ENCODE measurements around the gene KDM3B.
A peak's percentile ranks its signal among the peaks of the same experiment; 100 is the strongest.

The KDM3B gene

GRCh38 chr5:138450971-138451370 is 98.5 kb downstream of the KDM3B start:
- no peak for DNase-seq

- DNase-seq, result no peak
These were observed 100.2 kb downstream of the KDM3B start for GRCh38 chr5:138452720-138453119.

GRCh38 chr5:138453590-138453989 is 101.1 kb downstream of the KDM3B start:
- DNase-seq, result no peak

- DNase-seq, result no peak
These were observed 101.6 kb downstream of the KDM3B start for GRCh38 chr5:138454121-138454520.

GRCh38 chr5:138455232-138455930 is 102.9 kb downstream of the KDM3B start:
- DNase-seq, result no peak

GRCh38 chr5:138457531-138458275 is 105.2 kb downstream of the KDM3B start:
- DNase-seq, result no peak

GRCh38 chr5:138458384-138458783 is 105.9 kb downstream of the KDM3B start:
- no peak for DNase-seq

- DNase-seq, result no peak
These were observed 106.4 kb downstream of the KDM3B start for GRCh38 chr5:138458856-138459255.

GRCh38 chr5:138459311-138459933 is 106.9 kb downstream of the KDM3B start:
- peak; percentile 76 to 79 for DNase-seq

GRCh38 chr5:138460032-138460693 is 107.7 kb downstream of the KDM3B start:
- no peak for DNase-seq

GRCh38 chr5:138461343-138462125 is 109.0 kb downstream of the KDM3B start:
- no peak for DNase-seq

- no peak for DNase-seq
These were observed 111.0 kb downstream of the KDM3B start for GRCh38 chr5:138463419-138464007.

GRCh38 chr5:138464008-138464387 is 111.5 kb downstream of the KDM3B start:
- DNase-seq, result peak; percentile 94

GRCh38 chr5:138464388-138465260 is 112.1 kb downstream of the KDM3B start:
- DNase-seq, result peak; percentile 96 to 98

- DNase-seq, result peak; percentile 96 to 98
These were observed 113.0 kb downstream of the KDM3B start, which contains the start of gene EGR1 for GRCh38 chr5:138465261-138466124. Gene EGR1 (plus strand): TSS chr5:138465479. CDS start chr5:138465762, 283 bp downstream.

GRCh38 chr5:138466125-138466899 is 113.8 kb downstream of the KDM3B start:
- DNase-seq, result peak in 1 of 2 donors; percentile 34

GRCh38 chr5:138466900-138467710 is 114.6 kb downstream of the KDM3B start:
- DNase-seq, result peak in 1 of 2 donors; percentile 27

- peak in 1 of 2 donors; percentile 16 for DNase-seq
These were observed 115.2 kb downstream of the KDM3B start for GRCh38 chr5:138467711-138468132.
